Stimulated activated CD4-positive, alpha-beta T cell treated with anti-CD3 and anti-CD28 coated beads, Interleukin-1b, Interleukin-23, amount 100 ng/mL, for 4 hours (primary cell): ENCODE data around the gene SIK3.

ENCODE experiments used
- DNase-seq, 2 donors: peaks; one replicate each; pipeline ENCODE4 v3.0.0-alpha.2; 2020; ENCODE audit warnings: low read depth in 2 of 2

The SIK3 gene

GRCh38 chr11:116931206-116931953 is 166.8 kb downstream of the SIK3 start:
- no peak for DNase-seq

- no peak for DNase-seq
These were observed 167.6 kb downstream of the SIK3 start for GRCh38 chr11:116930586-116930985.

GRCh38 chr11:116930177-116930576 is 168.1 kb downstream of the SIK3 start:
- DNase-seq = peak in 1 of 2 donors; percentile 13

- no peak for DNase-seq
These were observed 168.7 kb downstream of the SIK3 start for GRCh38 chr11:116929414-116930090.

GRCh38 chr11:116928845-116929244 is 169.4 kb downstream of the SIK3 start:
- no peak for DNase-seq

GRCh38 chr11:116928102-116928777 is 170.0 kb downstream of the SIK3 start:
- DNase-seq = no peak

- peak in 1 of 2 donors; percentile 30 for DNase-seq
These were observed 170.9 kb downstream of the SIK3 start for GRCh38 chr11:116927163-116927974.

- no peak for DNase-seq
These were observed 173.2 kb downstream of the SIK3 start for GRCh38 chr11:116925050-116925449.

GRCh38 chr11:116918925-116919655 is 179.1 kb downstream of the SIK3 start:
- DNase-seq = no peak

- no peak for DNase-seq
These were observed 180.6 kb downstream of the SIK3 start for GRCh38 chr11:116917632-116918031.

- no peak for DNase-seq
These were observed 181.3 kb downstream of the SIK3 start for GRCh38 chr11:116916886-116917285.

- no peak for DNase-seq
These were observed 182.2 kb downstream of the SIK3 start for GRCh38 chr11:116916052-116916451.

- DNase-seq = no peak
These were observed 185.2 kb downstream of the SIK3 start for GRCh38 chr11:116913000-116913399.

- DNase-seq = no peak
These were observed 186.1 kb downstream of the SIK3 start for GRCh38 chr11:116911976-116912734.

- no peak for DNase-seq
These were observed 187.4 kb downstream of the SIK3 start for GRCh38 chr11:116910847-116911246.

GRCh38 chr11:116910378-116910777 is 187.8 kb downstream of the SIK3 start:
- DNase-seq = no peak

GRCh38 chr11:116909245-116909644 is 189.0 kb downstream of the SIK3 start:
- DNase-seq = no peak

- no peak for DNase-seq
These were observed 191.7 kb downstream of the SIK3 start for GRCh38 chr11:116906479-116906878.

GRCh38 chr11:116903090-116903489 is 195.1 kb downstream of the SIK3 start:
- DNase-seq = no peak

GRCh38 chr11:116901964-116902688 is 196.1 kb downstream of the SIK3 start:
- no peak for DNase-seq
